KOPT-K1 (cell line): ENCODE data around the gene EPB42.

Experiments used
- H3K27ac ChIP-seq: fragments of 200-600 bp; sonication (generic); 2 replicates; pipeline ENCODE4 v1.5.1; 2016; ENCODE audit warnings: antibody characterized with exemption, mild to moderate bottlenecking, low read depth, low read length; ENCODE audit not compliant: poor library complexity, severe bottlenecking
- H3K36me3 ChIP-seq: fragments of 200-600 bp; sonication (generic); 2 replicates; pipeline ENCODE4 v1.5.1; 2017; ENCODE audit warnings: antibody characterized with exemption, mild to moderate bottlenecking, low read length, moderate library complexity; ENCODE audit not compliant: insufficient read depth
- H3K9me3 ChIP-seq: fragments of 200-600 bp; sonication (generic); 2 replicates; pipeline ENCODE4 v1.5.1; 2017; ENCODE audit warnings: antibody characterized with exemption, low read length, mild to moderate bottlenecking; ENCODE audit not compliant: insufficient read depth, poor library complexity, severe bottlenecking

The EPB42 gene

GRCh38 chr15:43220991-43221403 lies at the start of gene EPB42:
TSS of gene EPB42 (minus strand) at chr15:43221018. CDS start at chr15:43220825, 193 bp downstream.
- Histone ChIP-seq H3K27ac (no peak within 1 kb of the TSS), H3K9me3 (no peaks in the 10 kb centered on the region), H3K36me3 (no peaks in the 10 kb centered on the region)

DNA sequence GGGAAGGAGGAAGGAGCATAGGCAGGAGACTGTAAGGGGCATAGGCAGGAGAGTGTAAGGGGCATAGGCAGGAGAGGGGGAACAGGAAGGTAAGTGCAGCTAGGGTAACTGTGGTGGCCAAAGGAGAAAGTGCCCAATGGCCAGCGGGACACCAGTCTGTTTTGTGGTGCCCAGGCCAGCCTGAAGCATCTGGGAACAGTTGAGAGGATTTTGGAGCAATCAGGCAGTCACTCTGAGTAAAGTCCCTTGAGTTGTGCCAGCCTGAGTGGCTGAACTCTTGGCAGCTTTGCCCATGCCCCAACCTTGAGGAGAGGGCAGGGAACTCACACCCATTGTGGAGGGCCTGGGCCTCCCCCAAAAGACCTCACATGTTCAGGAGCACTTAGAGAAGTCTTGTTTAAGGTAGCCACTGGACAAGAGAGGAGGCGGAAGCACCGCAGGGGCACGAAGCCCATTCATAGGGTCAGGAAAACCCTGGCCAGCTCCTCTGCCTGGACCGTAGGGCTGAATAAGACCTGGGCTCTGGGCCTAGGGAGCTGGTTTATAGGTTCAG lies 49.4 kb upstream of the EPB42 start:
- Histone ChIP-seq H3K27ac (no peak overlapping the region), H3K36me3 (no peaks in the 10 kb centered on the region), H3K9me3 (no peaks in the 10 kb centered on the region)

DNA sequence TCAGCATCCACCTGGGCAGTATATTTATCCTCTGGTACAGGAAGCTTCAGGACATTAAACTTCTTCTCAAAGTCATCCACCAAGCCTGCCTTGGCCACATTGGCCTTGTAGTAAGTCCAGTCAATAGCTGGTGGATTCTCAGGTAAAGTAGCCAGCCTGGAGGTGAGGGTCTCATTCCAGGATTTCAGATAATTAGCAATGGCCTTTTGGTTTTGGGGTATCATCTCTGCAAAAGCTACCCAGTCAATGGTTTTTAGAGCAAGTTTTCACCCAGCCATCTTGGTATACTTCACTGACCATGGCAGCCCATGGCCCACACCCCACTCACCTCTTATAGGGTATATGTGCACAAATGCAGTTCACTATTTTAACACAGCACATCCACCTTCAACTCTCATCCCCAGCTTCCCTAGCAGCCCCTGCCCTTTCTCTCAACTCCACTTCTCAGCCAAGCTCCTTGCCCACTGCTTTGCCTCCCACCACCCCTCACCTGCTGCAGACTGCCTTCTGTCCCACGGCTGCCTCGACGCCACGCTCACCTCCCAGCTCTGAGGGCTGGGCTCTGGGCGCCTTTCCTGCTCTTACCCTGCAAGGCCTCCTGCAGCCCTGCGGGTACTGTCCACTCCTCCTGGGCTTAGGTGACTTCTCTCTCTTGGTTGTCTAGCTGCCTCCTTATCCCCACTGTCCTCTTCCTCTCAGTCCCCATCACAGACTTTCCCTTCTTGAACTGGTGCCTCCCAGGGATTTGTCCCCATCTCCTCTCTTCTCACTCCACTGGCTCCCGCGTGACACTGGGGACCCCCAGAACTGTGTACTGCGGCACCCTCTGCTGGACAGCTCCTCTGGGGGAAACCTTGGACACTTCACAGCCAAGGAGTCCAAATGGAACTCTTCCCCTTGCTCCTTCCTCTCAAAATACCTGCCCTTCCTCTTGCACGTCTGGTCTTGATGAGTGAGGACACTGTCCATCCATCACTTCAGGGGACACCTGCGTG lies 47.6 kb upstream of the EPB42 start:
- Histone ChIP-seq H3K9me3 (no peaks in the 10 kb centered on the region), H3K36me3 (no peaks in the 10 kb centered on the region), H3K27ac (no peak overlapping the region)

DNA sequence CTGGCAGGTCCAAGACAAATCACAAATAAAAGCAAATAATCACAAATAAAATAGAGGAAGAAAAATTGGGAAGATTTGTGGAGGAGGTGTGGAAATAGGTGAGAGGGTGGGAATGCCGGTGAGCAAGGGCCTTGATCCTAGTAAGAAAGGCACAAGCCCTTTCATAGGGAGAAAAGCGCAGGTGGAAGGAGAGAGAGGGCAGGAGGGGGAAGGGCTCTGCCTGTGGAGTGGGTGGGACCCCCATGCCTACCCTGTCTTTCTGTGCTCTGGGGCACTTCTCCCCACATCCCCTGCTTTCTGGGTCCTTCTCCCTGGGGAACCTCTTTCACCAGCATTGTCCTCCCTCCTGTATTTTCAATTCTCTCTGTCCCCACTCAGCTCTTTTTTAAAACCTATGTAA lies 46.6 kb upstream of the EPB42 start:
- no peaks in the 10 kb centered on the region for H3K36me3 ChIP-seq
- H3K27ac ChIP-seq = no peak overlapping the region
- H3K9me3 ChIP-seq = no peaks in the 10 kb centered on the region

DNA sequence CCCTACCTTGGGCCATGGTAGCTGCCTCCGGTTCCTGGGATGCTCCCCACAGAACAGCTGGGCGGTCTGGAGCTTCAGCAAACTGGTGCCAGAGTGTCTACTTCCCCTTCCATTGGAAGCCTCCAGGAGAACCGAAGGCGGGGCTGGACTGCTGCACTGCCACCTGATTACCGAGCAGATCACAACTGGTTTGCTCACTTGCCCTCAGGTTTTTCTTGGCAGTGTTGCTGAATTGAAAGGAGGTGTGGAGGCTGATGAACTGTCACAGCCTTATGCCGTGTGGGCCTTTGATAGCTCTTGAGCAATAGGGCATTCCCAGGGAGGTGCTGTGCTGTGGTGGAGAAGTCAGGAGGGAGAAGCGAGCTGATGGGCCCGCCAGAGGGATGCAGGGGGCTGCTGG lies 46.0 kb upstream of the EPB42 start, which contains the start of gene TGM5:
Gene TGM5 (minus strand): TSS at position 95 of the 400 bp plus-strand sequence. CDS start 79 bp downstream, at position 16.
- Histone ChIP-seq H3K36me3 (no peaks in the 10 kb centered on the region), H3K9me3 (no peaks in the 10 kb centered on the region), H3K27ac (no peak within 1 kb of the TSS)

GRCh38 chr15:43266386-43266785 lies 45.6 kb upstream of the EPB42 start:
- Histone ChIP-seq H3K36me3 (no peaks in the 10 kb centered on the region), H3K27ac (no peak overlapping the region), H3K9me3 (no peaks in the 10 kb centered on the region)

DNA sequence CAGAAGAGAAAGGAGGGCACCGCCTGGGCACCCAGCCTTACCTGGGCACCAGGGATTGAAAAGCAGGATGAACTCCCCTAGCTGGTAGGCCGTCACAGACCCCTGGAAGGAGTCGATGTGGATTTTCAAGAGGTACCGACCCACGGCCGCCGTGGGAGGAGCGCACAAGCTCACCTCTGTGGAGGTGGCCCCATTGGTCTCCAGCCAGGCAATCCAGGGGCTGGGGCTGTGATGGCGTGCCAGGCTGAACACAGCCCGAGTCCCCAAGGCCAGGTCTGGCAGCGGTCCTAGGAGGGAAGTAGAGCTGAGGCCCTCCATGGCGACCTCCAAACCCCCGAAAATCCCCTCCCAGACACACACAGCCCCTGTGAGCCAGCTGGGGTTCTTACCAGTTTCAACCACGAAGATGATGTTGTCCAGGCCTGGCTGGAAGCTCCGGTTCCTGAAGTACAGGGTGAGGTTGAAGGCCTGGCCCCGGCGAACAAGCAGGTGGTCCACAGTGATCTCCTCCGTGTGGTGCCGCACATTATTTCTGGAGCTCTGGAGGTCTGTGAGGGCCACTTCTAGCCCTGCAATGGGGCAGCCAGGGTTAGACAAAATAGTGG lies 39.3 kb upstream of the EPB42 start:
- Histone ChIP-seq H3K9me3 (no peaks in the 10 kb centered on the region), H3K27ac (no peak overlapping the region), H3K36me3 (no peaks in the 10 kb centered on the region)

DNA sequence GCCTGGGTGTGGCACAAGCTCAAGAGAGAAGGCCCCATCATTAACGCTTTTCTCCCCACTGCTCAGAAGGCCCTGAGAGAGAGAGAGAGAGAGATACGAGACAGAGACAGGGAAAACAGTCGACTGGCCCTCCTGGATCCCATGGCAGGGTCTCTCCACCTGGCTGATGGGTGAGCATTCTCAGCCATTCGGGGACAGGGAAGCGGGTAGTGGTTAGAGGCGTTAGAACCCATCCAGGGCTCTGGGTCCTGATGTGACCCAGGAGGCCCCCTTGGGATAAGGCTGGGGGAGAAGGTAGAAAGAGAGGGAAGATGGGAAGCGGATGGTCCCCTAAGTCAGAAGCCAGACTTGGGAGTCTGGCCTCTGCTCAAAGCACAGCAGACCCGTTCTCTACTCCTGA lies 38.0 kb upstream of the EPB42 start:
- Histone ChIP-seq H3K27ac (no peak overlapping the region), H3K36me3 (no peaks in the 10 kb centered on the region), H3K9me3 (no peaks in the 10 kb centered on the region)

GRCh38 chr15:43256341-43256740 lies 35.5 kb upstream of the EPB42 start:
- H3K9me3 ChIP-seq = no peaks in the 10 kb centered on the region
- H3K36me3 ChIP-seq = no peaks in the 10 kb centered on the region
- H3K27ac ChIP-seq = no peak overlapping the region

DNA sequence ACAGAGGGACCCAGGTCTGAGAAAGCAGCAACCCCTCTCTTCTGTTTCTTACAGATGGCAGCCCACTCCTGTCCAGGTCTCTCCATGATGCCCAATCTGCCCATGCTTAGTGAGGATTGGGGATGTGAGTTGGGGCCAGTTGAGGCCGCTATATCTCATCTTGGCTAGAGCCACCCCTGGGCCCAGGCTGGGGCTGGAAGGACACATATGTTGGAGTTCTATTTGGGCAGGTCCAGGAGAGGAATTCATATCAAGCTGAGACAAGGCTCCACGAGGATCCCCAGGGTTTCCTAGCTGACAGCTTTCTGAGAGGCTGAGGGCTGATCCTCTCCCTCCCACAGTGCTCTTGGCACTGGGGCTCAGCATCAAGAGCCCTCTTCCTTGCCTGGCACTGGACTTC lies 34.6 kb upstream of the EPB42 start:
- no peak overlapping the region for H3K27ac ChIP-seq
- no peaks in the 10 kb centered on the region for H3K36me3 ChIP-seq
- no peaks in the 10 kb centered on the region for H3K9me3 ChIP-seq

- Histone ChIP-seq H3K9me3 (no peaks in the 10 kb centered on the region), H3K27ac (no peak overlapping the region), H3K36me3 (no peaks in the 10 kb centered on the region)
Observed at GRCh38 chr15:43253431-43254403, 32.9 kb upstream of the EPB42 start.

DNA sequence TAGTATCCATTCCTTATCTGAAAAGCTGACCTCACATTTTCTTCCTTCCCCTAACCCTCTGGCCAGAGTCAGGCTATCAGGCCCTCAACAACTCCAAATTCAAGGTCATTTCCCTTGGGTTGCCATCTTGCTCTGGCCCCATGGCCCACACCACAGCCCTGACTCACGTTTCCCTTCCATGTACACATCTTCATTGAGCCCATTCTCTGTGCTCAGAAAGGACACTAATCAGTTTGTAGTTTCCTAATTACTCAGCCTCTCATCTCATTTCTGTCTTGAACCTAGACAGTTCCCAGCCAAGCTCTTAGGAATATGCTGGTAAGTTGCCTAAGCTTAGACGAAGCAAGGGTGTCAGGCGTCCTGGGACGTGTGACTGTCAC lies 31.0 kb upstream of the EPB42 start:
- no peaks in the 10 kb centered on the region for H3K9me3 ChIP-seq
- H3K36me3 ChIP-seq = no peaks in the 10 kb centered on the region
- no peak overlapping the region for H3K27ac ChIP-seq

GRCh38 chr15:43251185-43251870 lies 30.5 kb upstream of the EPB42 start:
- H3K36me3 ChIP-seq = no peaks in the 10 kb centered on the region
- H3K27ac ChIP-seq = no peak overlapping the region
- H3K9me3 ChIP-seq = no peaks in the 10 kb centered on the region

DNA sequence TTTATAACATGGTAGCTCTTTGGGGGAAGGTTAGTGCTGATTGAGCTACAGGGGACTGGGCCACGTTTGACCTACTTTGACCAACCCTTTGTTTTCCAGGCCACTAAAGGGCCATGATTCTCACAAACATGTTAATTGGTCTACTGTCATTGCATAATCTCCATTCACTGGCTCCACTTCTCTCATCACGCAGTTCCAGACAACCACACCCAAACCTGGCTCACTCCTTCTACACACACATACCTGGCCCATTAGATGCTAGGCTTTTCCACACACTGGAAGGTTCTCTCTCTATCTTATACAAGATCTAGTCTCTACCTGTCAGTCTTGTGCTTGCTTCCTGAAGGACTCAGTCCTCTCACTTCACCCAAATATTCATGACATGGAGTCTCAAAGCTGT lies 30.0 kb upstream of the EPB42 start:
- no peaks in the 10 kb centered on the region for H3K9me3 ChIP-seq
- H3K27ac ChIP-seq = no peak overlapping the region

More for the DNA sequence above, 30.0 kb upstream of the EPB42 start:
- no peaks in the 10 kb centered on the region for H3K36me3 ChIP-seq
